Measurements from ENCODE around the gene AMN1. TPM values are rescaled to one million over a fixed set of nuclear protein-coding genes. Genes with fewer than 3 reads are reported as not detected.
A peak's percentile ranks its signal among the peaks of the same experiment; 100 is the strongest.

The AMN1 gene
- total RNA-seq, 1 donor from 2014 or later, result 13.7 TPM

DNA sequence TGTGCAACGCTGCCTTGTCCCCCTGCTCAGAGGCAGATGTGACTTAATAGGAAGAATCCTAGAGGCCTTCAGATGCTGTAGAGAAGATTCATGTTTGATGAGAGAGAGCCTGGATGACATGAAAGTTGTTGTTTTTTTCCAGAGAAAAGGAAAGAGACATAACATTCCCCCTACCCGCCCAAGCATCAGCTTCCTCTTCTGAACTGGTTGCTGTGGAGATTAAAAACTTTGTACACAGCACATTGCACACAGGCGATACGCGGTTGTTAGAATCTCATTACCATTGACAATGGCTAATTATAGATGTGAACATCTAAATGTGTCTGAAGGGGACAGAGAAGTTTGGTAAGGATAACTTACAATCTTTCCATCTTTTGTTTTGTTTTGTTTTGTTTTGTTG, 82.9 kb downstream of the AMN1 start:
- peak overlapping the region; percentile 56 for H3K4me3 Mint-ChIP-seq
- CTCF ChIA-PET, result interaction anchor here (0.9 kb wide), 1 partner anchor 8 kb away, joined by 3 read pairs; no protein-coding TSS in a partner anchor
- no peaks in the 10 kb centered on the region for H3K9me3 Mint-ChIP-seq
- intact Hi-C loops (cut with micrococcal nuclease), result no loop called here
- ATAC-seq (ENCODE audit: low read depth), result peak; percentile 68
- TF ChIP-seq, protein P1, sequence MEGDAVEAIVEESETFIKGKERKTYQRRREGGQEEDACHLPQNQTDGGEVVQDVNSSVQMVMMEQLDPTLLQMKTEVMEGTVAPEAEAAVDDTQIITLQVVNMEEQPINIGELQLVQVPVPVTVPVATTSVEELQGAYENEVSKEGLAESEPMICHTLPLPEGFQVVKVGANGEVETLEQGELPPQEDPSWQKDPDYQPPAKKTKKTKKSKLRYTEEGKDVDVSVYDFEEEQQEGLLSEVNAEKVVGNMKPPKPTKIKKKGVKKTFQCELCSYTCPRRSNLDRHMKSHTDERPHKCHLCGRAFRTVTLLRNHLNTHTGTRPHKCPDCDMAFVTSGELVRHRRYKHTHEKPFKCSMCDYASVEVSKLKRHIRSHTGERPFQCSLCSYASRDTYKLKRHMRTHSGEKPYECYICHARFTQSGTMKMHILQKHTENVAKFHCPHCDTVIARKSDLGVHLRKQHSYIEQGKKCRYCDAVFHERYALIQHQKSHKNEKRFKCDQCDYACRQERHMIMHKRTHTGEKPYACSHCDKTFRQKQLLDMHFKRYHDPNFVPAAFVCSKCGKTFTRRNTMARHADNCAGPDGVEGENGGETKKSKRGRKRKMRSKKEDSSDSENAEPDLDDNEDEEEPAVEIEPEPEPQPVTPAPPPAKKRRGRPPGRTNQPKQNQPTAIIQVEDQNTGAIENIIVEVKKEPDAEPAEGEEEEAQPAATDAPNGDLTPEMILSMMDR (IDR thresholded peaks at IDR 0.05), result no peak
- H3K4me1 Mint-ChIP-seq, result peaks cover 30% of the 10 kb centered on the region
- H3K27me3 Mint-ChIP-seq, result no peaks in the 10 kb centered on the region
- no peaks in the 10 kb centered on the region for H3K36me3 Mint-ChIP-seq (ENCODE audit: low read depth)
- no peak for DNase-seq
- H3K27ac Mint-ChIP-seq, result peak overlapping the region; percentile 37
- POLR2A ChIA-PET, result interaction anchor here (0.6 to 1.1 kb wide), 4 partner anchors 42 to 164 kb away, joined by 3 to 9 read pairs (median 8); no protein-coding TSS in a partner anchor

DNA sequence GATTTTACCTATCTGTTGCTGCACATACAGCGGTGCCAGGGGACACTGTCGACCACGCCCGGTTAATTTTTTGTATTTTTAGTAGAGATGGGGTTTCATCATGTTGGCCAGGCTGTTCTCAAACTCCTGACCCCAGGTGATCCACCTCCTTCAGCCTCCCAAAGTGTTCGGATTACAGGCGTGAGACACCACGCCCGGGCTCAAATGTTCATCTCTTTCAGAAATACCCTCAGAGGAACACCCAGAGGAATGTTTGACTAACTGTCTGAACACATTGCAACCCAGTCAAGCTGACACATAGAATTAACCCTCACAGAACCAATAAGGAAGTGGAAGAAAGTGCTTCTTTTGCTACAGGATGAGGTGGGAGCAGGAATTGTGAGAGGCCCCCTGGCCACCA, 84.3 kb downstream of the AMN1 start:
- Mint-ChIP-seq H3K4me1 (peaks cover 30% of the 10 kb centered on the region), H3K36me3 (ENCODE audit: low read depth) (no peaks in the 10 kb centered on the region), H3K27ac (no peak overlapping the region), H3K27me3 (no peaks in the 10 kb centered on the region), H3K4me3 (no peak overlapping the region), H3K9me3 (no peaks in the 10 kb centered on the region)
- TF ChIP-seq, protein P1 (IDR thresholded peaks at IDR 0.05), result no peak
- POLR2A ChIA-PET, result no interaction called here
- ATAC-seq (ENCODE audit: low read depth) (no peak), DNase-seq (no peak)
- intact Hi-C loops (cut with micrococcal nuclease), result no loop called here
- CTCF ChIA-PET, result interaction anchor here (2.0 kb wide), 1 partner anchor 9 kb away, joined by 8 read pairs; no protein-coding TSS in a partner anchor

DNA sequence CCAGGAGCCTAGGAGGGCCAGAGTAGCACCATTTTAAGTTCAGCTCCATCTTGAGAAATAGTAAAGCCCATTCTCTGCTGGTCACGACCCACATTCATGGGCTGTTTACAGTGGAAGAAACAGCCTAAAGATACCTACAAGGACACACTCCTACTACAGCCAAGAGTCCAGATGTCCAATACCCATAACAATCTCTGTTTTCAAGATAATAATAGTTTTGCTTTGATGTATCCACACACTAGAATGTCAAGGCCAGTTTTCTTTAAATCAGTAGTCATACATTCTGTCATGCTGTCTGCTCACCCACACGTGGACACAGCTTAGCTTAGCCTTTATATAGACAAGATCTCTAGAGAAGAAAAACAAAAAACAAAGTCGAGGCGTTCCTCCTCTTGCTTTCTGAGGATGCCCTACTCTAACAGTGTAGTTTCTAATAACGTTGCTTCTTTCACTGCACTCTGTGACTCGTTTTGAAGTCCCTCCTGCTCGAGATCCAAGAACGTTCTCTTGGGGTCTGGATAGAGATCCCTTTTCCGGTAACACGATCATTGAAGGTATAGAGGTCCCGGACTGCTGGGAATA, 87.2 kb downstream of the AMN1 start:
- Mint-ChIP-seq H3K36me3 (ENCODE audit: low read depth) (no peaks in the 10 kb centered on the region), H3K4me3 (no peak overlapping the region), H3K4me1 (peaks cover 29% of the 10 kb centered on the region), H3K9me3 (no peaks in the 10 kb centered on the region), H3K27ac (no peak overlapping the region), H3K27me3 (no peaks in the 10 kb centered on the region)
- ATAC-seq (ENCODE audit: low read depth) (no peak), DNase-seq (no peak)
- ChIA-PET CTCF (interaction anchor here (0.7 to 1.7 kb wide), 3 partner anchors 11 to 974 kb away, joined by 3 to 5 read pairs (median 3); no protein-coding TSS in a partner anchor), POLR2A (no interaction called here)
- TF ChIP-seq, protein P1 (IDR thresholded peaks at IDR 0.05), result no peak
- intact Hi-C loops (cut with micrococcal nuclease), result no loop called here

DNA sequence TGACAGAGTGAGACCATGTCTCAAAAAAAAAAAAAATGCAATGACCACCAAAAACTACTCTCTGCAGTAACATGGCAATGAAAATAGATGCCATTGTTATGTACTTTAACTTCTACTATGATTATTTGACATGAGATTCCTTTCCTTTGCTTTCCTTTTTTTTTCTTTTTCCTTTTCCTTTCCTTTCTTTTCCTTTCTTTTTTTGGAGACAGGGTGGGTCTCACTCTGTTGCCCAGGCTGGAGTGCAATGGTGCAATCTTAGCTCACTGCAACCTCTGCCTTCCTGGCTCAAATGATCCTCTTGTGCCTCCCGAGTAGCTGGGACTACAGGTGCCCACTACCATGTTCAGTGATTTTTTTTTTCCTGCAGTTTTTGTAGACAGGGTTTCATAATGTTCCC, 94.2 kb downstream of the AMN1 start:
- H3K4me3 Mint-ChIP-seq, result no peak overlapping the region
- no peaks in the 10 kb centered on the region for H3K27me3 Mint-ChIP-seq
- H3K9me3 Mint-ChIP-seq, result no peaks in the 10 kb centered on the region
- no peak for ATAC-seq (ENCODE audit: low read depth)
- ChIA-PET CTCF (no interaction called here), POLR2A (interaction anchor here (1.1 kb wide), 1 partner anchor 31 kb away, joined by 3 read pairs; no protein-coding TSS in a partner anchor)
- no peak overlapping the region for H3K27ac Mint-ChIP-seq
- TF ChIP-seq, protein P1 (IDR thresholded peaks at IDR 0.05), result no peak
- intact Hi-C loops (cut with micrococcal nuclease), result loop anchor here (5.0 kb wide), 1 partner anchor 157 kb away; no protein-coding TSS in a partner anchor
- no peak for DNase-seq
- H3K4me1 Mint-ChIP-seq, result peaks cover 40% of the 10 kb centered on the region
- H3K36me3 Mint-ChIP-seq (ENCODE audit: low read depth), result no peaks in the 10 kb centered on the region

DNA sequence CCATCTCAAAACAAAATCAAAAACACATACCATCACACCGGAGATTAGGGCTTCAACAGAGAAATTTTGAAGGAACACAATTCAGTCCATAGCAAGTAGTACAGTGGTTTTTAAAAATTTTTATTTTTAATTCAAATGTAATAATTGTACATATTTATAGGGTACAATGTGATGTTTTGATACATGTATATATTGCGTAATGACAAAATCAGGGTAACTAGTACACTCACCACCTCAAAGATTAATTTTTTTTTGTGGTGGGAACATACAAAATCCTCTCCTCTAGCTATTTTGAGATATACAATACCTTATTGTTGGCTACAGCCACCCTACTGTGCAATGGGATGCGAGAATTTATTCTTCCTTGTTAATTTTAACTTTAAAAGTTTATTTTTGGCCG, 95.4 kb downstream of the AMN1 start:
- H3K27ac Mint-ChIP-seq, result no peak overlapping the region
- no peaks in the 10 kb centered on the region for H3K9me3 Mint-ChIP-seq
- no peak for ATAC-seq (ENCODE audit: low read depth)
- H3K36me3 Mint-ChIP-seq (ENCODE audit: low read depth), result no peaks in the 10 kb centered on the region
- TF ChIP-seq, protein P1 (IDR thresholded peaks at IDR 0.05), result no peak
- no peaks in the 10 kb centered on the region for H3K27me3 Mint-ChIP-seq
- H3K4me3 Mint-ChIP-seq, result no peak overlapping the region
- DNase-seq, result no peak
- ChIA-PET POLR2A (no interaction called here), CTCF (no interaction called here)
- intact Hi-C loops (cut with micrococcal nuclease), result no loop called here
- H3K4me1 Mint-ChIP-seq, result peaks cover 40% of the 10 kb centered on the region
